Melanocyte of skin (primary cell): ENCODE measurements around the gene STX1A. TPM values are rescaled to one million over a fixed set of nuclear protein-coding genes. Genes with fewer than 3 reads are reported as not detected.

ENCODE experiments used
- small RNA-seq, 2 donors: library from RNA; depleted of rRNA; stranded (forward); fragments of <200 nt; gene quantifications; one replicate each; pipeline ENCODE3, GENCODE V24; 2012
- total RNA-seq, 2 donors: library from RNA; depleted of rRNA; stranded (reverse); fragments of >200 nt; gene quantifications; 2 replicates each; pipeline ENCODE4 v1.2.3, GENCODE V29; 2012

Gene STX1A
- total RNA-seq: 1 to 10 TPM; 3.8 to 7.0 TPM

DNA sequence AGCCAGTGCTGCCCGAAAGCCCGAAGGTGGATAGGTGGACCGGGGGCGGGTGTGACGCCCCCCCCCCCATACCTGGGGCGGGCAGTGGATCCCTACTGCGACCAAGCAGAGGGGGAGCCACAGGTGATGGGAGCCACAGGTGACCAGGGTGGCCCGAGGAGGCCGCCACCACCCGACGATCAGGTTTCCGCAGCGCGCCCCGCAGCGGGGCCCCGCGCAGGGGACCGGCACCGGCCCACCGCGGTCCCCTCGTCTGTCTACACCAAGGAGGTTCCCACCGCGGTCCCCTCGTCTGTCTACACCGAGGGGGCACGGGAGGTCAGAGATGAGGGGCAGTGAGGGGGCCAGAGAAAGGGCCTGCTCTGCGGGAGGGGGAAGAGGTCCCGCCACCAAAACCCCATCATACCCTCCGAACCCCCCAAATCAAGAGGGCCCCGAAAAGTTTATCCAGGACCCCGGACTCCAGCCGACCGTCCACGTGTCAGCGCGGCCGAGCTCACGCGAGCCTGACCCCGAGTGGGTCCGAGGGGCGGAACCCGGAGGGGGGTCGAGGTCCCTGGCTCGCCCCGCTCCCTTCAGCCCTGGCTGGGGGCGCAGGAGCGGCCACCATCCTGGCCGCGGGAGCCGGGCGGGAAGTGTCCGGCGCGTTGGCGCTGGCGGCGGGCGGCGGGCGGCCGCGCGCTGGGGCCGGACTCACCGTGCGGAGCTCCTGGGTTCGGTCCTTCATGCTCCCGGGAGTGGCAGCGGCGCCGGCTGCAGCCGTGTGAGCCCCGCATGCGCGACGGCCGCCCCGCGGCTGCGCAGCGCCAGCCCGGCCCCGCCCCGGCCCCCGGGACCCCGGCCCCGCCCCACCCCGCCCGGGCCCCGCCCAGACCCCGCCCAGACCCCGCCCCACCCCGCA is at the start of gene STX1A:
Gene STX1A, minus strand, starts transcription at position 765 of the 901 bp plus-strand sequence. Its CDS starts 38 bp downstream, at position 727.

DNA sequence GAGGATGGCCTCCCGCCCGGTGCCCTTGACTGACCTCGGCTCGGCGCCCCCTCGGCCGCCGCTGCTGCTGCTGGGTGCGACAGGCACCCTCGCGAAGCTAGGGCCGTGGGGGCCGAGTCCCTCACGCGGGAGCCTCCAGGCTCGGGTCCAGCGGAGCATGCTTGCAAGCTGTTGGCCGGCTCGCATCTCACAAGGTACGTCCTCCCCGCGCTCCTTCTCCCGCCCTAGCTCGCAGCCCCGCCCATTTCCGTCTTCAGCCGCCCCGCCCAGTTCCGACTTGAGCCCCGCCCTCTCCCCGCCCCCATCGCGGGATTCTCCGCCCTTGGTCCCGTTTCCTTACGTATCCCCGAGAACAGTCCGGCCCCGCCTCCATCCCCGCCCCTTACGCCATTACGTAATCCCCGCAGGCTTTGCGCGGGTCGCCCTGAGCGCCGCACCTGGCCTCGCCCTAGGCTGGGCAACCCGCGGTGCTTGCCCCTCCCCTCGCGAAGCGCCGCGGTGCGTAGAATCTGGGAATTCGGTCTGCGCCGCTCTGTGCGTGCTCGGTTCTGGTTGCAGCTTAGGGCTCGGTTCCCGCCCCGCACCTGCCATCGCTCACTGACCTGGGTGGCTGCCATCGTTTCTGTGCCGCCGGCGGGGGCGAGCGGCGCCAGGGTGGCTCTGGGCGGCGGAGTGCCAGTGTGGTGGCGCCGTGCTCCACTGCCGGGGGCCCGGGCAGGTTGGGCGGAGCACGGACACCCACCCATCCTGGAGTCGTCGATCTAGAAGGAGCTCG is 19.3 kb upstream of the STX1A start, which contains the start of gene ABHD11:
Gene ABHD11, minus strand, starts transcription at position 191 of the 775 bp plus-strand sequence. Its CDS starts 32 bp downstream, at position 159.

DNA sequence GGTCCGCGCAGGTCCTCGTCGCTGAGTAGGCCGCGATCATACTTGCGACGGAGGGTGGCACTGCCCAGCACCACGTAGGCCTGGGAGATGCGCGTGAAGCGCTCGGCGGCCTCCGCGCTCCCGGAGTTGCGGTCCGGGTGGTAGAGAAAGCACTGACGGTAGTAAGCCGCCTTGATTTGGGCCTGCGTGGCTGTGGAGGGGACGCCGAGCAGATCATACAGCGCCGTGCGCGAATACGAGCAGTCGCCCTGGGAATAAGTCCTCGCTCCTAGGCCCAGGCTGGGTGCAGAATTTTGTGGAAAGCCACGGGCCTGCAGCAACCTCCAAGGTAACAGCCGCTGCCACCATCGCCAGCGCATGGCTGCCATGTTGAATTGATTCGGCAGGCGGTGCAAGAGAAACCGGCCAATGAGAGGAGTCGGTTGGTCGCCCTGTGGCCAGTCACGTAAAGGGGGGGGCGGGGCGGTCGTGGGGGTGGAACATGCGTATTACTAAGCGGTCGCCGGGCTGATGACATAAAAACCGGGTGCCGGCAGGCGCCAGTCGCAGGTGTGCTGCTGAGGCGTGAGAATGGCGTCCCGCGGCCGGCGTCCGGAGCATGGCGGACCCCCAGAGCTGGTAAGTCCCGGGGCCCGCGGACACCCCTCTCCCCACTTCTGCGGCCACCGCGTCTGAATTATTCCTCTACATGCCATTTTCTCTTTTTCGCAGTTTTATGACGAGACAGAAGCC is 36.2 kb downstream of the STX1A start, which contains the start of the genes BUD23 and DNAJC30:
Gene BUD23, plus strand, starts transcription at position 542 of the 732 bp plus-strand sequence. Its CDS starts 29 bp downstream, at position 571.
Gene DNAJC30, minus strand, starts transcription at position 398 of the 732 bp plus-strand sequence. Its CDS starts 30 bp downstream, at position 368.

DNA sequence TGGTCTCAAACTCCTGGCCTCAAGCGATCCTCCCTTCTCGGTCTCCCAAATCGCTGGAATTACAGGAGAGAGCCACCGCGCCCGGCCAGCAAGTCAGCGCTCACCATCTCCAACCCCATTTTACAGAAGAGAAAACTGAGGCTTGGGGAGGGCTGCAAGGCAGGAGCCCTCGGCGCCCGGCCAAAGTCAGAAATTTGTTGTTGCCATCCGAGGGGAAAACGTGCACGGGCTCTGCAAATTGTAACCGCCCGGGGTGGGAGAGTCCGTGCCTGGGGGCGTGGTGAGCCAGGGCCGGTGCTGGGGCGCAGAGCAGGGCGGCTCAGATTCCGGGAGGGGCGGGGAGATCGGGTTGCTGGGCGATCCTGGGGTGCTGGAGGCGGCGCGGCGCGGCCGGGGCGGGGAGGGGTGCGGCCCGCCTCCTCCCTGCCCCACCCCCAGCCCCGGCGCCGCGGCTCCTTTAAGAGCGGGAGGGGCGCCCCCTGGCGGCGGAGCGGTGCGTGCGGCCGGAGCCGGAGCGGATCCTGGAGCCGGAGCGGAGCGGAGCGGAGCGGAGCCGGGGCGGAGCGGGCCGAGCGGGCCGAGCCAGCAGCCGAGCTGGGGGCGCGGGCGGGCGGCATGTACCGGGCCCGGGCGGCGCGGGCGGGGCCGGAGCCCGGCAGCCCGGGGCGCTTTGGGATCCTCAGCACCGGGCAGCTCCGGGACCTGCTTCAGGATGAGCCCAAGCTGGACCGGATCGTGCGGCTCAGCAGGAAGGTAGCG is 51.9 kb downstream of the STX1A start, which contains the start of gene VPS37D:
Gene VPS37D, plus strand, starts transcription at position 488 of the 759 bp plus-strand sequence. Its CDS starts 128 bp downstream, at position 616.

Small RNAs within 50 kb of the gene (small RNA-seq; reads per million reads assigned to genes)
- gene MIR4284 (0 to 0.04 reads per million in 2 donors), gene RN7SL265P (0 reads per million in 2 donors)

Other genes starting within 250 kb of the STX1A start
- 10 to 100 TPM; 45.8 to 57.3 TPM for gene BAZ1B, start 197.4 kb downstream of the STX1A start, total RNA-seq
- 10 to 100 TPM; 20.0 to 26.3 TPM for gene BCL7B, start 162.0 kb downstream of the STX1A start, total RNA-seq
- 10 to 100 TPM; 62.3 to 86.9 TPM for gene TBL2, start 141.1 kb downstream of the STX1A start, total RNA-seq
- not detected for gene MLXIPL, start 95.1 kb downstream of the STX1A start, total RNA-seq
- 1 to 10 TPM; 3.3 to 3.4 TPM for gene VPS37D, start 51.8 kb downstream of the STX1A start, total RNA-seq
- 1 to 10 TPM; 2.8 to 3.7 TPM for gene DNAJC30, start 36.2 kb downstream of the STX1A start, total RNA-seq
- 10 to 100 TPM; 40.3 to 53.3 TPM for gene BUD23, start 36.1 kb downstream of the STX1A start, total RNA-seq
- 10 to 100 TPM in 1 of 2 donors, 1 to 10 TPM in 1; 10.0 to 20.0 TPM for gene ABHD11, start 19.1 kb upstream of the STX1A start, total RNA-seq
- gene CLDN3, start 50.6 kb upstream of the STX1A start, total RNA-seq: not detected
- under 1 TPM in 1 of 2 donors, not detected in 1; under 0.01 TPM for gene CLDN4, start 111.3 kb upstream of the STX1A start, total RNA-seq
- gene METTL27, start 122.8 kb upstream of the STX1A start, total RNA-seq: 1 to 10 TPM in 1 of 2 donors, not detected in 1; 5.0 TPM
- gene TMEM270, start 141.5 kb upstream of the STX1A start, total RNA-seq: under 1 TPM in 1 of 2 donors, not detected in 1; 0.33 TPM